OCI-LY7 (cell line): Measurements from ENCODE around the gene FLNA. TPM values are rescaled to one million over a fixed set of nuclear protein-coding genes. Genes with fewer than 3 reads are reported as not detected.

Source experiments
- BruUV-seq: library from RNA; stranded (reverse); fragments of 400-500 nt; replicated peaks from 2 replicates; lab custom pipeline; 2021; lab: Mats Ljungman, UMichigan
- CTCF ChIA-PET: fragments of 300-600 bp; sonication (Branson Sonifier 250); formaldehyde crosslinking; loops from one replicate; lab custom pipeline; 2022; ENCODE audit warnings: antibody characterized with exemption; ENCODE audit not compliant: unreplicated experiment; lab: Charles Lee
- POLR2A ChIA-PET: fragments of 300-600 bp; sonication (Branson Sonifier 250); formaldehyde crosslinking; loops from one replicate; lab custom pipeline; 2022; ENCODE audit warnings: antibody characterized with exemption; lab: Charles Lee
- DNase-seq: peaks from one replicate; pipeline ENCODE4 v3.0.0-alpha.2; 2015; ENCODE audit warnings: low spot score
- H2AFZ ChIP-seq: fragments of 200-600 bp; sonication (generic), shearing (Covaris generic); 2 replicates; pipeline ENCODE4 v1.6.1; 2014; ENCODE audit warnings: mild to moderate bottlenecking, antibody characterized with exemption, low read length, moderate library complexity
- H3K27ac ChIP-seq: fragments of 200-600 bp; sonication (generic); 2 replicates; pipeline ENCODE4 v1.5.1; 2014; ENCODE audit warnings: mixed run types, low read depth, mild to moderate bottlenecking, moderate library complexity, low read length, inconsistent platforms; ENCODE audit not compliant: poor library complexity, severe bottlenecking
- H3K36me3 ChIP-seq: fragments of 200-600 bp; sonication (generic); 2 replicates; pipeline ENCODE4 v1.6.1; 2014; ENCODE audit warnings: mild to moderate bottlenecking, antibody characterized with exemption, low read length, moderate library complexity, mixed read lengths; ENCODE audit not compliant: insufficient read depth
- H3K4me1 ChIP-seq: fragments of 200-600 bp; sonication (generic); 2 replicates; pipeline ENCODE4 v1.5.1; 2014; ENCODE audit warnings: mild to moderate bottlenecking, low read length; ENCODE audit not compliant: insufficient read depth, poor library complexity, severe bottlenecking
- H3K4me2 ChIP-seq: fragments of 200-600 bp; sonication (generic); 2 replicates; pipeline ENCODE4 v1.6.1; 2014; ENCODE audit warnings: mild to moderate bottlenecking, low read length
- H3K4me3 ChIP-seq: fragments of 200-600 bp; sonication (generic); 2 replicates; pipeline ENCODE4 v1.5.1; 2014; ENCODE audit warnings: mild to moderate bottlenecking, low read depth, low read length; ENCODE audit not compliant: poor library complexity, severe bottlenecking
- H3K79me2 ChIP-seq: fragments of 200-600 bp; sonication (generic); 2 replicates; pipeline ENCODE4 v1.6.1; 2016; ENCODE audit warnings: low read depth, mild to moderate bottlenecking, low read length, moderate library complexity, mixed read lengths; ENCODE audit not compliant: insufficient read depth
- H3K9me2 ChIP-seq: fragments of 200-600 bp; sonication (generic); 2 replicates; pipeline ENCODE4 v1.6.1; 2016; ENCODE audit warnings: mild to moderate bottlenecking, low read length, mixed read lengths; ENCODE audit not compliant: insufficient read depth
- H3K9me3 ChIP-seq: fragments of 200-600 bp; sonication (generic); 2 replicates; pipeline ENCODE4 v1.6.1; 2014; ENCODE audit warnings: mild to moderate bottlenecking, mixed run types, low read length, mixed read lengths
- H4K20me1 ChIP-seq: fragments of 200-600 bp; sonication (generic); 2 replicates; pipeline ENCODE4 v1.6.1; 2014; ENCODE audit warnings: mild to moderate bottlenecking, antibody characterized with exemption, low read length, moderate library complexity, mixed read lengths; ENCODE audit not compliant: insufficient read depth
- CTCF ChIP-seq: fragments of 200-600 bp; sonication (generic); conservative IDR thresholded peaks from 2 replicates; pipeline ENCODE4 v1.5.1; 2014; ENCODE audit warnings: mild to moderate bottlenecking, antibody characterized with exemption, low read length, moderate library complexity, mixed read lengths
- EZH2phosphoT487 ChIP-seq: fragments of 200-600 bp; sonication (generic); IDR thresholded peaks from 2 replicates; pipeline ENCODE4 v1.6.1; 2018; ENCODE audit warnings: low read depth, borderline replicate concordance, mild to moderate bottlenecking, mixed run types, antibody characterized with exemption, low read length, moderate library complexity, mixed read lengths
- intact Hi-C: fragments of 100-400 bp; cut with micrococcal nuclease; formaldehyde crosslinking; loops from one replicate; pipeline ENCODE4 v1.10.0; 2022; ENCODE audit not compliant: unreplicated experiment
- total RNA-seq, 2 experiments: library from RNA; depleted of rRNA in 1 of 2; stranded (reverse); fragments of >200 nt in 1 of 2; shearing (Covaris generic) in 1 of 2; gene quantifications; 2 replicates each; pipeline ENCODE4 v1.2.3, GENCODE V29; 2014 to 2022

Gene FLNA
- total RNA-seq, 2 experiments from 2014 or later: 78.8 to 97.7 TPM

- Histone ChIP-seq H2AFZ (no peak overlapping the region), H3K79me2 (peaks cover 10% of the 10 kb centered on the region; the same call in 1 of the 2 replicates), H3K36me3 (peaks cover 38% of the 10 kb centered on the region), H3K9me2 (no peaks in the 10 kb centered on the region), H3K4me3 (no peak overlapping the region), H3K4me2 (no peak overlapping the region), H3K4me1 (peaks cover 9% of the 10 kb centered on the region), H3K27ac (no peak overlapping the region), H3K9me3 (no peaks in the 10 kb centered on the region), H4K20me1 (no peaks in the 10 kb centered on the region)
- no TSS peak for BruUV-seq
- no peak for TF ChIP-seq CTCF
- TF ChIP-seq EZH2phosphoT487: no peak
- ChIA-PET POLR2A (no interaction called here), CTCF (interaction anchor here (0.5 kb wide), 1 partner anchor 53 kb away, joined by 4 read pairs; no protein-coding TSS in a partner anchor)
- intact Hi-C loops: loop anchor here (5.0 kb wide), 1 partner anchor 130 kb away; no protein-coding TSS in a partner anchor
- no peak for DNase-seq
These were observed 28.2 kb upstream of the FLNA start for GRCh38 chrX:154402622-154403127.

- Histone ChIP-seq H3K4me3 (no peak overlapping the region), H3K4me1 (peaks cover 9% of the 10 kb centered on the region), H3K27ac (peak overlapping the region; percentile 39), H3K36me3 (peaks cover 38% of the 10 kb centered on the region), H4K20me1 (no peaks in the 10 kb centered on the region), H3K9me2 (no peaks in the 10 kb centered on the region), H3K9me3 (no peaks in the 10 kb centered on the region), H3K79me2 (peaks cover 11% of the 10 kb centered on the region; the same call in 1 of the 2 replicates), H2AFZ (no peak overlapping the region), H3K4me2 (no peak overlapping the region)
- BruUV-seq: no TSS peak
- ChIA-PET CTCF (interaction anchor here (0.5 kb wide), 1 partner anchor 52 kb away, joined by 4 read pairs; no protein-coding TSS in a partner anchor), POLR2A (no interaction called here)
- intact Hi-C loops: loop anchor here (5.0 kb wide), 1 partner anchor 130 kb away; no protein-coding TSS in a partner anchor
- TF ChIP-seq CTCF (no peak), EZH2phosphoT487 (no peak)
- DNase-seq: peak; percentile 11
These were observed 27.6 kb upstream of the FLNA start for GRCh38 chrX:154401918-154402621.
